Nephron progenitor cell (in vitro differentiated cells): ENCODE measurements around the gene SSBP3.

Experiments
- DNase-seq: peaks from one replicate; pipeline ENCODE4 v3.0.0; 2021
- H3K27ac Mint-ChIP-seq: 2 replicates; pipeline ENCODE4 v1.8.0; 2021; ENCODE audit warnings: mild to moderate bottlenecking, moderate library complexity, mixed read lengths
- H3K27me3 Mint-ChIP-seq: 2 replicates; pipeline ENCODE4 v1.8.0; 2021; ENCODE audit warnings: mild to moderate bottlenecking, low read depth, mixed read lengths; ENCODE audit not compliant: poor library complexity
- H3K36me3 Mint-ChIP-seq: 2 replicates; pipeline ENCODE4 v1.8.0; 2021; ENCODE audit warnings: low read depth, mixed read lengths
- H3K4me1 Mint-ChIP-seq: 2 replicates; pipeline ENCODE4 v1.8.0; 2021; ENCODE audit warnings: mixed read lengths
- H3K4me3 Mint-ChIP-seq: 2 replicates; pipeline ENCODE4 v1.8.0; 2021; ENCODE audit warnings: mild to moderate bottlenecking, moderate library complexity, mixed read lengths
- H3K9me3 Mint-ChIP-seq: 2 replicates; pipeline ENCODE4 v1.8.0; 2021; ENCODE audit warnings: mild to moderate bottlenecking, moderate library complexity, mixed read lengths
- TF ChIP-seq, protein P1 (sequence below): fragments of 200-600 bp; sonication (generic); IDR thresholded peaks from 2 replicates; pipeline ENCODE4 v1.5.0; 2021; ENCODE audit warnings: antibody characterized with exemption

The SSBP3 gene

GRCh38 chr1:54439550-54440223, 33.5 kb upstream of the SSBP3 start:
- no peak for DNase-seq
- Mint-ChIP-seq H3K4me3 (no peak overlapping the region), H3K27me3 (peaks cover under 1% of the 10 kb centered on the region), H3K4me1 (peaks cover 15% of the 10 kb centered on the region), H3K36me3 (peaks cover 9% of the 10 kb centered on the region), H3K27ac (no peak overlapping the region), H3K9me3 (peaks cover 27% of the 10 kb centered on the region)
- TF ChIP-seq, protein P1, sequence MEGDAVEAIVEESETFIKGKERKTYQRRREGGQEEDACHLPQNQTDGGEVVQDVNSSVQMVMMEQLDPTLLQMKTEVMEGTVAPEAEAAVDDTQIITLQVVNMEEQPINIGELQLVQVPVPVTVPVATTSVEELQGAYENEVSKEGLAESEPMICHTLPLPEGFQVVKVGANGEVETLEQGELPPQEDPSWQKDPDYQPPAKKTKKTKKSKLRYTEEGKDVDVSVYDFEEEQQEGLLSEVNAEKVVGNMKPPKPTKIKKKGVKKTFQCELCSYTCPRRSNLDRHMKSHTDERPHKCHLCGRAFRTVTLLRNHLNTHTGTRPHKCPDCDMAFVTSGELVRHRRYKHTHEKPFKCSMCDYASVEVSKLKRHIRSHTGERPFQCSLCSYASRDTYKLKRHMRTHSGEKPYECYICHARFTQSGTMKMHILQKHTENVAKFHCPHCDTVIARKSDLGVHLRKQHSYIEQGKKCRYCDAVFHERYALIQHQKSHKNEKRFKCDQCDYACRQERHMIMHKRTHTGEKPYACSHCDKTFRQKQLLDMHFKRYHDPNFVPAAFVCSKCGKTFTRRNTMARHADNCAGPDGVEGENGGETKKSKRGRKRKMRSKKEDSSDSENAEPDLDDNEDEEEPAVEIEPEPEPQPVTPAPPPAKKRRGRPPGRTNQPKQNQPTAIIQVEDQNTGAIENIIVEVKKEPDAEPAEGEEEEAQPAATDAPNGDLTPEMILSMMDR = no peak

DNA sequence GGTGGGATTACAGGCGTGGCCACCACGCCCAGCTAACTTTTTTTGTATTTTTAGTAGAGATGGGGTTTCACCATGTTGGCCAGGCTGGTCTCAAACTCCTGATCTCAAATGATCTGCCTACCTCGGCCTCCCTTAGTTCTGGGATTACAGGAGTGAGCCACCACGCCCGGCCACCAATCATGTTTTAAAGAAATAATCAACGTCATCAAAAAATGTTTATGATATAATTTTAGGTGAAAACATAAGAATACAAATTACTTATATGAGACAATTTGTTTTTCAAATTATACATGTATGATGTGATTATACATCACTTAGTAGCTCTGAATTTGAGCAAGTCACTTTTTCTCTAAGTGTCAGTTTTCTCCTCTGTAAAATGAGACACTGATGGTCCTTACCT, 31.6 kb upstream of the SSBP3 start:
- H3K4me3 Mint-ChIP-seq = no peak overlapping the region

DNA sequence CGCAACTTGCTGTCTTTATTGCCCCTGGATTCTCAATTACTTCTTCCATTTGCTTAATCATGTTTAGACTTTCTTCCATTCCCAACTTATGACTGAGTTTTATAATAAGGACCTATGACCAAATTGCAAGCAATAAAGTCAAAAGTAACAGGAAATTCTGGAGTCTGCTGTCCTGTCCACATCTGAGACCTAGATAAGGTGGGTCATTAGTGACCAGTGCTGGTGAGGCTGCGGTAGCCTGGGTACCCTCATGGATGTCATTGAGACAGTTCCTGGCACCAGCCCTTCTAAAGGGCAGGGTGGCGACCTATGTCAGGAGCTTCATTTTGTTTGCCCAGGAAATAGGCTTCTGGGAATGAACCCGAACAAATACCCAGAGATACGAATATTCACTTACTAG, 30.6 kb upstream of the SSBP3 start:
- H3K4me1 Mint-ChIP-seq = peaks cover 9% of the 10 kb centered on the region
- no peak overlapping the region for H3K27ac Mint-ChIP-seq
- H3K27me3 Mint-ChIP-seq = peaks cover 3% of the 10 kb centered on the region
- TF ChIP-seq, protein P1 = no peak
- H3K36me3 Mint-ChIP-seq = peaks cover 9% of the 10 kb centered on the region
- no peak overlapping the region for H3K4me3 Mint-ChIP-seq
- peaks cover 21% of the 10 kb centered on the region for H3K9me3 Mint-ChIP-seq
- no peak for DNase-seq

More for the DNA sequence above, 31.6 kb upstream of the SSBP3 start:
- no peak for DNase-seq
- TF ChIP-seq, protein P1 = no peak
- H3K4me1 Mint-ChIP-seq = peaks cover 15% of the 10 kb centered on the region
- H3K36me3 Mint-ChIP-seq = peaks cover 9% of the 10 kb centered on the region
- H3K27me3 Mint-ChIP-seq = peaks cover 3% of the 10 kb centered on the region
- no peak overlapping the region for H3K27ac Mint-ChIP-seq
- H3K9me3 Mint-ChIP-seq = peaks cover 26% of the 10 kb centered on the region

DNA sequence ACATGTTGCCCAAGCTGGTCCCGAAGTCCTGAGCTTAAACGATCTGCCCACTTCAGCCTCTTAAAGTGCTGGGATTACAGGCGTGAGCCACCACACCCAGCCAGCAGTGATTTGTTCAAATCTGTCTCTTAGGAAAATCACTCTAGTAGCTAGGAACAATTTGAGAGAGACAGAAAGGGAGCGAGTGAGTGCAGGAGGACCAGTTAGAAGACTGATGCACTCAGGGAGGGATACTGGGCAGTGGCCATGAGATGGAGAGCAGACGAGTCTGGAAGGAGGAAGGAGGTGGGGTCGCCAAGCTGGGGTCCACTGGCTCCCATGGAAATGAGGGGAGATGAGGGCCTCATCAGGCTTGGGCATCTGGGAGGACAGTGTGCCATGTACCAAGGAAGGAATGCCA, 23.6 kb upstream of the SSBP3 start:
- no peak overlapping the region for H3K27ac Mint-ChIP-seq
- no peaks in the 10 kb centered on the region for H3K36me3 Mint-ChIP-seq
- H3K4me1 Mint-ChIP-seq = no peaks in the 10 kb centered on the region
- no peak for DNase-seq
- H3K4me3 Mint-ChIP-seq = no peak overlapping the region
- H3K27me3 Mint-ChIP-seq = peaks cover 12% of the 10 kb centered on the region
- H3K9me3 Mint-ChIP-seq = peaks cover 17% of the 10 kb centered on the region
- TF ChIP-seq, protein P1 = no peak

DNA sequence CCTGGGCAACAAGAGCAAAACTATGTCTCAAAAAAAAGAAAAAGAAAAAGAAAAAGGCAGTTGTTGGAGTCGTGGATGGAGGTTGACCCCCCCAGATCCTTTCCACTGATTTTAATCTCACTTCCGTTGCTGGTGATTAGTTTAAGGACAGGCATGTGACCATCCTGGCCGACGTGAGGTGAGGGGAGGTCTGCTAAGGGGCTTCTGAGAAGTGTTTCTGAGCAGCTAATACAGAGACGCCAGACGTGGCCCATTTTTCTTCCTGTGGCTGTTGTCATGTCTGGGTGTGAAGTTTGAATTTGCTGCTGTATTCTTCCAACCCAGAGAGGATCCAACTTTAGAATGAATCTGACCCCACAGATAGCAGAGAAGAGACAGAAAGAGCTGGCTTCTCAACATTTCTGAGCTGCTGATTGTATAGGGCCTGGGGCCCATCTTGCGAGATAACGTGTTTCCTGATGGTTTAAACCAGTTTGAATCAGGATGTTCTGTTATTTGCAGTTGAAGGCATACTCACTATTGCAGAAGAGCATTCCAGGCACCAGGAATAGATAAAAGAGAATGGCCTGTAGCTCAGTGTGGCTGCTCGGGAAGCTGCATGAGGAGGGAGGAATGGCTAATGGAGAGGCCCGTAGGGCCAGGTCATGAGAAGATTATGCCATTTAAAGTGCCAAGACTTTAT, 22.8 kb upstream of the SSBP3 start:
- H3K27me3 Mint-ChIP-seq = peaks cover 9% of the 10 kb centered on the region
- H3K9me3 Mint-ChIP-seq = peaks cover 13% of the 10 kb centered on the region
- TF ChIP-seq, protein P1 = no peak
- no peaks in the 10 kb centered on the region for H3K36me3 Mint-ChIP-seq
- H3K4me3 Mint-ChIP-seq = no peak overlapping the region
- DNase-seq = no peak
- H3K4me1 Mint-ChIP-seq = no peaks in the 10 kb centered on the region
- H3K27ac Mint-ChIP-seq = no peak overlapping the region
